ENCODE measurements around the gene IGSF3.

GRCh38 chr1:116579259-116579875, 88.2 kb downstream of the IGSF3 start:
- TF ChIP-seq CTCF (IDR thresholded peaks at IDR 0.05 in 8 of 11, conservative IDR thresholded peaks at IDR 0.05 in 3 of 11), result no peak
- TF ChIP-seq POLR2AphosphoS5 (IDR thresholded peaks at IDR 0.05), result no peak
